ENCODE data around the gene CFAP210. TPM values are rescaled to one million over a fixed set of nuclear protein-coding genes. Genes with fewer than 3 reads are reported as not detected.

Gene CFAP210
- total RNA-seq, 1 donor from 2014 or later: 0.41 TPM

Other genes starting within 250 kb of the CFAP210 start
- 3.2 TPM for gene BBS5, start 214.9 kb downstream of the CFAP210 start, total RNA-seq (ENCODE audit: unreplicated experiment)
- gene KLHL41, start 184.7 kb downstream of the CFAP210 start, total RNA-seq (ENCODE audit: unreplicated experiment): 0.10 TPM
- 33.7 TPM for gene FASTKD1, start 120.5 kb downstream of the CFAP210 start, total RNA-seq (ENCODE audit: unreplicated experiment)
- gene PPIG, start 110.1 kb downstream of the CFAP210 start, total RNA-seq (ENCODE audit: unreplicated experiment): 50.8 TPM
- 10.5 TPM for gene PHOSPHO2, start 64 bp upstream of the CFAP210 start, total RNA-seq (ENCODE audit: unreplicated experiment)
- 22.1 TPM for gene KLHL23, start 39.4 kb upstream of the CFAP210 start, total RNA-seq (ENCODE audit: unreplicated experiment)
- gene SSB, start 104.5 kb upstream of the CFAP210 start, total RNA-seq (ENCODE audit: unreplicated experiment): 109 TPM
- 36.8 TPM for gene METTL5, start 130.5 kb upstream of the CFAP210 start, total RNA-seq (ENCODE audit: unreplicated experiment)
- gene UBR3, start 133.0 kb upstream of the CFAP210 start, total RNA-seq (ENCODE audit: unreplicated experiment): 23.4 TPM